T-helper 2 cell treated with Interferon-gamma antibody and Interleukin-4, amounts not matched to agents 100 ng/mL and 5 ng/mL, for 36 hours (primary cell): ENCODE results near the gene RPL15. TPM values are rescaled to one million over a fixed set of nuclear protein-coding genes. Genes with fewer than 3 reads are reported as not detected.

Experiments used
- intact Hi-C: fragments of 100-400 bp; cut with micrococcal nuclease; formaldehyde crosslinking; loops from one replicate; pipeline ENCODE4 v1.15.1; 2023
- total RNA-seq: library from RNA; stranded (reverse); gene quantifications from 2 replicates; pipeline ENCODE4 v1.2.3, GENCODE V29; 2022

RPL15 gene
- total RNA-seq, 1 donor from 2014 or later, result 1,504 TPM

DNA sequence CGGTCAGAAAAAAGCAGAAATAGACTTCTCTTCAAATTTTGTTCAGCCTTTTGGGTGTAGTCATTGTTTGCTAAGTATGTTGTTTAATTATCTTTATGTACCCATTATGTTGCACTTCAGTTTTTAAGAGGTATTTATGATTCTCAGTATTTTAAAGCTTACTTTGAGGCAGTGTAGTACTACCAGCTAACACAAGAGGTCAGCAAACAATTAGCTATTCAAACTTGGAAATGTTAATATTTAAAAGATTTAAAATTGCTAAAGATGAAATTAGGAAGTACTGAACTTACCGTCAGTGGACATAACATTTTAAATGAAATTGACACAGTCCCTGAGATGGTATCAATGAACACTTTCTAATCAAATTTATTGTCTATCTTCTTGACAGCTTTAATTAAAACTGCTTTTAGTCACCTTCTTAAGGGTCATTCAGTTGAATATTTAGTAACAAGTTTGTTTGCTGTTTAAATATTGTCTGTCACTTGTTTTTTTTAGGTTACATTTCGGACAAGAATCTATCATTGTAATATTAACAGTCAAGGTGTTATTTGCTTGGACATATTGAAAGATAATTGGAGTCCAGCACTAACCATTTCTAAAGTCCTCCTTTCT lies 28.2 kb upstream of the RPL15 start:
- intact Hi-C loops, result loop anchor here (1.0 to 5.0 kb wide), 2 partner anchors 28 to 114 kb away; partner anchors contain the start of gene NKIRAS1

GRCh38 chr3:23889386-23889785 lies 27.5 kb upstream of the RPL15 start:
- intact Hi-C loops, result loop anchor here (5.0 kb wide), 1 partner anchor 113 kb away; no protein-coding TSS in a partner anchor

DNA sequence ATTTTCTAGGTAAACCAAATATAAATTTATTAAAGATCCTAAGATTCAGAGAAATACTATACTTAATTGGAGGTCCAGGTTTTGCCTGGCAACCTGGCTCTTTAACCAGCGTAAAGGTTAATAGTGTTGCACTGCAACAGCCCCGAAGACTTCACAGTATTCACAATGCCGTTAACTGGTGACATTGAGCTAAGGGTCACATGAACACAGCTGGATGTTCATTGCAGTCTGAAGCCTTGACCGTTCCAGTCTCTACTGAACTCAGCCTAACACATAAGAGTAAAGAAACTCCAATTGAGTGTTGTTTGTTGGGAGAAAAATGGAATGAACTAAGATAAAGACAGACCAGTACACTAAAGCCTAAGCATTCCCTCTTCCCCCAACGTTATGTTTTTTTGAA lies 27.0 kb upstream of the RPL15 start:
- intact Hi-C loops, result loop anchor here (5.0 kb wide), 1 partner anchor 112 kb away; no protein-coding TSS in a partner anchor

DNA sequence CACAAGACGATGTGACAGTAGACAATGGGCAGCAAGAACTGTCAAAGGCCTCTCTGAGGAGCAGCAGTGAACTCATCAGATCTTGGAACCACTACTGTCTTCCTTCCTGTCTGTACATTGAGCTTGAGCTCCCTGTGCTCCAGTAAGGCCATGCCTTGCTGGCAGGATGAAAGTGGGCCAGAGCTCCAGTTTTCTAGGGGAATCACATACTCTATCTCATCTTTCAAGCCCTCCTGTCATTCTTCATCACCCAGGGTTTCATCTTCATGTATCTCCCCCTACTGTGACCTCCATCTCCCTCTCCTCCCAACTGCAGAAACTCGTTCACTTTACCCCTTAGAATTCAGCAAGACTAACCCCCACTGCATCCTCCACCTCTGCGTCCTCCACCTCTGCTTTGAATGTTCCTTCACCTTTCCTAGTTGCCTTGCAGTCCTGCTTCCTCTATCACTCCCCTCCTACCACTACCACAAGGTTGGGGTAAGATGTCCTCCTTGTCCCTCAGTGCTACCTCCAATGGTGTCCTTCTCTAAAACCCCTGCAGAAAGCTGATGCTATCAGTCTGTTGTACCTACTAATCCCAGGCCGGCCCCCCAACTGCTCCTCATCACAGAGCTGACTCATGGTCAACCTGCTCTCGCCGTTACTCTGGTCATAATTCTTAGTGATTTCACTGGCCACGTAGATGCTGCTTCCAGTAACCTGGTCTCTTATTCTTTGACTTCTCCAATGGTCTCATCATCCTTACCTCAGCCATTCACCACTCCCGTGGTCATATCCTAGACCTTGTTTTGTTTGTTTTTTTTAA lies 22.5 kb upstream of the RPL15 start:
- intact Hi-C loops, result no loop called here

- intact Hi-C loops, result no loop called here
Measured at GRCh38 chr3:23895181-23895580, 21.8 kb upstream of the RPL15 start.

- intact Hi-C loops, result loop anchor here (5.0 kb wide), 1 partner anchor 88 kb away; no protein-coding TSS in a partner anchor
Measured at GRCh38 chr3:23900744-23901143, 16.2 kb upstream of the RPL15 start.

GRCh38 chr3:23904545-23904944 lies 12.4 kb upstream of the RPL15 start:
- intact Hi-C loops, result loop anchor here (5.0 kb wide), 1 partner anchor 92 kb away; no protein-coding TSS in a partner anchor

DNA sequence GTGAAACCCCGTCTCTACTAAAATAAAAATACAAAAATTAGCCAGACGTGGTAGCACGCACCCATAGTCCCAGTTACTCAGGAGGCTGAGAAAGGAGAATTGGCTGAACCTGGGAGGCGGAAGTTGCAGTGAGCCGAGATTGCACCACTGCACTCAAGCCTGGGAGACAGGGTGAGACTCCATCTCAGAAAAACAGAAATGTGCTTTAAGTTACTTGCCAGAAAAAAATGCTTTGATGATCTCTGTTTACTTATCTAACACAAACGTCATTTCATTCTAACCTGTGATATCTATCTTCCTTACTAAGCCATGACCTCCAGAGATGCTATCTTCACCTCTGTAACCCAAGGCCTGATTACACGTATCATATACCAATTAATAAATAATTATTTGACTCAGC lies 7.6 kb upstream of the RPL15 start:
- intact Hi-C loops, result no loop called here

DNA sequence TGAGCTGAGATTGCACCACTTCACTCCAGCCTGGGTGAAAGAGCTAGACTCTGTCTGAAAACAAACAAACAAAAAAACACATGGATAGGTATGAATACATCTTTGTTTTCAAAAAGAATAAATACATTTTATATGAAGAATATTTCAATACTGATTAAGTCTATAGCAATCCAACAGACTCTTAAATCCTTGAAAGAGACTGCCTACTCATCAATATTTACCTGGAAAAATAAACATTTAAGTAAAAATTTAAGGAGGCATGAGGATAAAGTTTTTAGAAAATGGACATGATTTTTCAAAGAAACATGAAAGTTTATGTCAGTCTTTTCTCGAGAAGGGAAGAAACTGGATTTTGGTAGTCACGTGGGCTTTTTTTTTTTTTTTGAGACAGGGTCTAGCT lies 5.5 kb upstream of the RPL15 start:
- intact Hi-C loops, result loop anchor here (10.0 kb wide), 1 partner anchor 1753 kb away; the partner anchor contains the start of gene TOP2B

- intact Hi-C loops, result loop anchor here (10.0 kb wide), 1 partner anchor 1752 kb away; the partner anchor contains the start of gene TOP2B
Measured at GRCh38 chr3:23912335-23912734, 4.6 kb upstream of the RPL15 start.

- intact Hi-C loops, result loop anchor here (10.0 kb wide), 1 partner anchor 1752 kb away; the partner anchor contains the start of gene TOP2B
Measured at GRCh38 chr3:23913182-23913581, 3.8 kb upstream of the RPL15 start.

GRCh38 chr3:23913873-23914743 lies 2.8 kb upstream of the RPL15 start:
- intact Hi-C loops, result loop anchor here (10.0 kb wide), 1 partner anchor 1751 kb away; the partner anchor contains the start of gene TOP2B

DNA sequence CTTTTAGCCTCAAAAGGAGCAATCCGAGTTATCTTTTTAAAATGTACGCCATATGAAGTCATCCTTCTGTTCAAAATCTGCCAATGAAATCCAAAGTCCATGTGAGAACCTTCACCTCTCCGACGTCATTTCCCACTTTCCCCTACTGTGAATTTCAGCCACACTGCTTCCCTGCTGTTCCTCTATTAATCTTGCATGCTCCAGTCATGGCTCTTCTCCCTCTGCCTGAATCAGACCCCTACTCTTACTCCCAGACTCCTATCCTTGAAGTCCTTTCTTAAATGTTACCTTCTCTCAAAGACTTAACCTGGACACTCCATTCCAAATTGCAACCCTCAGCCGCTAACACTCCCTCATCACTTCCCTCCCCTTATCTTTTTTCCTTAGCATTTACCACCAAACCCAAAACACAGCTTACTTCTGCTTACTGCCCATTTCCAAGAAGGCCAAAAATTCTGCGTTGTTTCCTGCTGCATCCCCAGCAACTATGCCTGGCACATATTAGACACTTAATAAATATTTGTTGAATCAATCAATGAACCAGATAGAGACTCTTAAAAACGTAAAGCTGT lies 1.3 kb upstream of the RPL15 start:
- intact Hi-C loops, result loop anchor here (1.0 to 10.0 kb wide), 3 partner anchors 27 to 1749 kb away; partner anchors contain the start of gene TOP2B

- intact Hi-C loops, result loop anchor here (1.0 to 10.0 kb wide), 3 partner anchors 28 to 1748 kb away; partner anchors contain the start of gene TOP2B
Measured at GRCh38 chr3:23916152-23916885, 613 bp upstream of the RPL15 start.

- intact Hi-C loops, result loop anchor here (1.0 to 10.0 kb wide), 4 partner anchors 28 to 1747 kb away; partner anchors contain the start of genes NR1D2, TOP2B and UBE2E1
Measured at GRCh38 chr3:23917679-23918303, 859 bp downstream of the RPL15 start.

DNA sequence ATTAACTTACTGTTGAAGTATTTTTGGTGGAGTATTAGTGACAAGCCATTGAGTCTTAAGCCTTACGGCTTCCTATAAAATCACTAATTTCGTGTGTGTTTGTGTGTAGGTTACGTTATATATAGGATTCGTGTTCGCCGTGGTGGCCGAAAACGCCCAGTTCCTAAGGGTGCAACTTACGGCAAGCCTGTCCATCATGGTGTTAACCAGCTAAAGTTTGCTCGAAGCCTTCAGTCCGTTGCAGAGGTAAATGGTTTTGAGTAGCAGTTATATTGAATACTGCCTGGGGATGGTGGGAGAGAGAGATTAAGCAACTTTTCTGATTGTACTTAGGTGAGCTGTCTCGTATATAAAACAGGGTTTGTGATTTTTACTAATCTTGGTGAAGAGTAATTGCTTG lies 1.4 kb downstream of the RPL15 start:
- intact Hi-C loops, result loop anchor here (10.0 kb wide), 1 partner anchor 1746 kb away; the partner anchor contains the start of gene TOP2B

DNA sequence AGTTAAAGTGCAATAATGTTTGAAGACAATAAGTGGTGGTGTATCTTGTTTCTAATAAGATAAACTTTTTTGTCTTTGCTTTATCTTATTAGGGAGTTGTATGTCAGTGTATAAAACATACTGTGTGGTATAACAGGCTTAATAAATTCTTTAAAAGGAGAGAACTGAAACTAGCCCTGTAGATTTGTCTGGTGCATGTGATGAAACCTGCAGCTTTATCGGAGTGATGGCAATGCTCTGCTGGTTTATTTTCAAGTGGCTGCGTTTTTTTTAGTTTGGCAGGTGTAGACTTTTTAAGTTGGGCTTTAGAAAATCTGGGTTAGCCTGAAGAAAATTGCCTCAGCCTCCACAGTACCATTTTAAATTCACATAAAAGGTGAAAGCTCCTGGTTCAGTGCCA lies 2.7 kb downstream of the RPL15 start:
- intact Hi-C loops, result loop anchor here (10.0 kb wide), 1 partner anchor 1745 kb away; the partner anchor contains the start of gene TOP2B

- intact Hi-C loops, result no loop called here
Measured at GRCh38 chr3:23920151-23920655, 3.3 kb downstream of the RPL15 start.

GRCh38 chr3:23921052-23921511 lies 4.2 kb downstream of the RPL15 start:
- intact Hi-C loops, result no loop called here
